ENCODE measurements around the gene KCNC3.
A peak's percentile ranks its signal among the peaks of the same experiment; 100 is the strongest.

KCNC3 gene

GRCh38 chr19:50328224-50328872 is 829 bp downstream of the KCNC3 start:
- DNase-seq (ENCODE audit: low read depth in 1 of 2, low spot score in 1 of 2), result no peak

- DNase-seq (ENCODE audit: low read depth in 1 of 2, low spot score in 1 of 2), result no peak
These were observed 1.5 kb downstream of the KCNC3 start for GRCh38 chr19:50327461-50328223.

- no peak for DNase-seq (ENCODE audit: low read depth in 1 of 2, low spot score in 1 of 2)
These were observed 2.2 kb downstream of the KCNC3 start for GRCh38 chr19:50327013-50327412.

- DNase-seq (ENCODE audit: low read depth in 1 of 2, low spot score in 1 of 2), result no peak
These were observed 3.0 kb downstream of the KCNC3 start for GRCh38 chr19:50326101-50326664.

DNA sequence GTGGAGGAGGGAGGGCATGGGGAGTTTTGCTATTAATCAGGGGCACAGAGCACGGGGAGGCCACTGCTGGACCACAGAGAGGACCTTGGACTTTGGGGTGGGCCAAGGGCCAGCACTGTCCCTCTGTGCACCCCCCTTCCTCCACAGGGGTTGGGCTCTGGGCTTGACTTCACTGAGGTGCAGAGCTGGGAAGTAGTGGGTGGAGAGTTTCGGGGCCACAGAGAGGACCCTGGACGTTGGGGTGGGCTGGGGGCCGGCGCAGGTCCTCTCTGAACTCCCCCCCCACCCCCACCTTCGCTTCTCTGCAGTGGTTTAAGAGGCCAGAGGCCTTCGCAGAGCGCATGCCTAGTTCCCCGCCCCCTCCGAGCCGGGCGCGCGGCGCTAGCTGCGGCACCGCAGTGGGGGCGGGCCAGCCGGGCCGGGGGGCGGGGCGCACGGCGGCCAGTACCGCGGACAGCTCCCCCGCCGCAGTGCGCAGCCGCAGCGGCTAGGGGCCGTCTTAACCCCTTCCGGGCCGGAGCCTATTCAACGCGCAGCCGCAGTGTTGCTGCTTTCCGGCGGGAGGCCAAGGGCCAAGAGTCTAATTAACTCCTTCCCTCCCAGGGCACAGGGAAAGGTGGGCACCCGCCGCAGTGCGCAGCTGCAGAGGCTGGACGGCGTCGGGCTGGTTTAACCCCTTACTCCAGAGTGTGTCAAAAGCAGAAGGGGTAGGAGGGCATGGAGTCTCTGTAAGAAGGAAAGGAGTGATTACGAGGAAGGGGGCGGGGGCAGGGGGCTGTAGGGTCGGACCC is 3.7 kb downstream of the KCNC3 start:
- DNase-seq (ENCODE audit: low read depth in 1 of 2, low spot score in 1 of 2), result peak; percentile 36 to 60

GRCh38 chr19:50324331-50324730 is 4.8 kb downstream of the KCNC3 start:
- no peak for DNase-seq (ENCODE audit: low read depth in 1 of 2, low spot score in 1 of 2)

DNA sequence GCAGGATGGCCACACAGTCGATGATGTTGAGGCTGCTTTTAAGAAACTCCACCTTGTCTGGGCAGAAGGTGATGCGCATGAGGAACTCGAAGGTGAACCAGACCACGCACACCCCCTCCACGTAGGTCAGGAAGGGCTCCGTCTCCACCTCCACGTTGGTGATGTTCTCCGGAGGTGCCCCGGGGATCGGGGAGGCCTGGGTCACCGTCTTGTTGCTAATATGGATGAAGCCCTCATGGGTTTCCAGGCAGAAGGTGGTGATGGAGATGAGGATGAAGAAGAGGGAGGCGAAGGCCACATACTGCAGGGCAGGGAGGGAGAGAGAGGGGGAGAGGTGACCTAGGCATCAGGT is 5.4 kb downstream of the KCNC3 start:
- no peak for DNase-seq (ENCODE audit: low read depth in 1 of 2, low spot score in 1 of 2)

GRCh38 chr19:50322931-50323781 is 6.0 kb downstream of the KCNC3 start:
- no peak for DNase-seq (ENCODE audit: low read depth in 1 of 2, low spot score in 1 of 2)

GRCh38 chr19:50322234-50322633 is 6.9 kb downstream of the KCNC3 start:
- DNase-seq (ENCODE audit: low read depth in 1 of 2, low spot score in 1 of 2), result no peak

DNA sequence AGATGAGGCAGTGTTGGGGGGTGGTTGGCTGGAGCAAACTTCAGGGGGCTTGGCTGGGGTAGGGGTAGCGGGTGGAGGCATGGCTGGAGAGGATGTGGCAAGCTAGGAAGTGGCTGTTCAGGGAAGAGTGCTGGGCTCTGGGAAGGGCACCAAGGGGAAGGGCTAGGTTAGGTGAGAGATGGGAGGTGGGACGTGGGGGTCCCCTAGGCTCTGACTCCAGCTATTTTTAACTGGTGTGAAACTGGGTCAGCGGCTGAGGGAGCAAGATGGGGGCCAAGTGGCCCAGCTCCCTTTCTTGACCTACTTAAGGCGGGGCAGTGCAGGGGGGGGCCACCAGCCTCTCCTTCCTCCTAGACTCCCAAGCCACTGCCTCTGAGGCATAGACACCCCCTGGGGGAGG is 7.3 kb downstream of the KCNC3 start:
- DNase-seq (ENCODE audit: low read depth in 1 of 2, low spot score in 1 of 2), result no peak

DNA sequence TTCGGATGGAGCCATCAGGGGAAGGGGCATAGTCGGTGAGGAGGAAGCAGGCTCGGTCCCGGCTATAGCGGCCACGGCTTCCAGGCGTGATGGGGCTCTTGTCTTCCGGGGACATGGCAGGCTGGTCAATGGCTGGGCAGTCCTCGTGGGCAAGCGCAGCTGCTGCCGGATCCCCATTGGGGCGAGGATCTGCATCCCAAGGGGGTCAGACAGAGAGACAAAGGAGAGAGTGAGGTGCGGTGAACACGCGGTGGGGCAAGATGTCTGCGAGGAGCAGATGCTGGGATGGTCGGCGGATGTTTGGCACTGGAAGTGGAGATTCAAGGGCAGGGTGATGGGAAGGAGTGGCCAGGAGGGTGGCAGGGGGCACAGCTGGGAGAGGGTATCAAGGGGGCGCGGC is 8.6 kb downstream of the KCNC3 start:
- no peak for DNase-seq (ENCODE audit: low read depth in 1 of 2, low spot score in 1 of 2)

DNA sequence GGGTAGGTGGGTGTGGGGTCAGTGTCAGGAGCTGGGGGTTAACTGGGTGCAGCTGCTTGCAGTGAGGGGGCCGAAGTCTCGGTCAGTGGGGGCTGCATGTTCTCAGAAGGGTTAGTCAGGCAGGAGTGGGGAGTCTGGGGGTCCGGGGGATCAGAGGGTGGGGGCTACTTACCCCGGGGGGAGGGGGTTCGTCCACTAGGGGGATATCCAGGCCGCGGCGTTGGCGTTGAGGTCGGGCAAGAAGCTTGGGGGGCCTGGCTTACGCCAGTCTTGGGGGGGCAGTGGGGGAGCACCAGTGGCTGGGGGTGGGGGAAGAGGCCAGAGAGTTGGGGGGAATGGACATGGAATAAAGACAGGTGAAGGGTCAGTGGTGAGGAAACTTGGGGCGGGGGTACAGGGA is 9.1 kb downstream of the KCNC3 start:
- DNase-seq (ENCODE audit: low read depth in 1 of 2, low spot score in 1 of 2), result no peak

DNA sequence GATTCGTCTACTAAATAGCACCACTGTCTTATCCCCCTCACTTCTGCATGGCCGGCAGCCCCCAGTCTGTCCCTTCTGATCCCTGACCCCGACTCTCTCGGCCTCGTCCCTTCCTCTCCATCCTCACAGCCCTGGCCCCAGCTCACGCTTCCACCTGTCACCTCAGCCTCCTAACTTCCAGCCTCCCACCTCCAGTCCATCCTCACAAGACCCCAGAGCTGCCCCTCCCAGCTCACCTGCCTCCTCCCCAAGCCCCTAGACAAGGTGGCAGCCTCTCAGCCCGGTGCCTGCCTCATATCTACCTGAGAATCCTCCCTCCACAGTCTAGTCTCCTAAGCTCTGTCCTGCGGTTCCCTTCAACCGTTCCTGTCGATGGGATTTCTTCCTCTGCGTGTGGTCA is 10.0 kb downstream of the KCNC3 start:
- no peak for DNase-seq (ENCODE audit: low read depth in 1 of 2, low spot score in 1 of 2)

GRCh38 chr19:50318438-50318837 is 10.7 kb downstream of the KCNC3 start:
- DNase-seq (ENCODE audit: low read depth in 1 of 2, low spot score in 1 of 2), result no peak

DNA sequence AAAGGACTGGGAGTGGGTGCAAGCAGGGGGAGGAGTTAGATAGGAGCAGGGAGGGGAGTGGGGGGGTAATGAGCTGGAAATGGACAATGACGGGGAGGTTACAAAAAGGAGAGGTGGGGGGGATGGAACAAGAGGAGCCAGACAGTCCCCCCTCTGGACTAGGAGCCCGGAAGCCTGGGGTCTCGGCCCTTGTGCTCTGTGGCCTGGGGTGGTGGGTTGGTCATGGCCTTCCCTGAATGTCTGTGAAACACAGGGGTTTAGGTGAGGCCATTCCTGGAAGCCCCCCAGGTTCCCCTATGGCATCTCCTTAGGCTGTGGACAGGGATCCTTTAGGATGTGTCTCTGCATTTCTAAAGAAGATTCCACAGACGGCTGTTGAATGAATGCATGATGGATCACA is 12.1 kb downstream of the KCNC3 start:
- no peak for DNase-seq (ENCODE audit: low read depth in 1 of 2, low spot score in 1 of 2)

GRCh38 chr19:50315773-50316448 is 13.3 kb downstream of the KCNC3 start:
- no peak for DNase-seq (ENCODE audit: low read depth in 1 of 2, low spot score in 1 of 2)

DNA sequence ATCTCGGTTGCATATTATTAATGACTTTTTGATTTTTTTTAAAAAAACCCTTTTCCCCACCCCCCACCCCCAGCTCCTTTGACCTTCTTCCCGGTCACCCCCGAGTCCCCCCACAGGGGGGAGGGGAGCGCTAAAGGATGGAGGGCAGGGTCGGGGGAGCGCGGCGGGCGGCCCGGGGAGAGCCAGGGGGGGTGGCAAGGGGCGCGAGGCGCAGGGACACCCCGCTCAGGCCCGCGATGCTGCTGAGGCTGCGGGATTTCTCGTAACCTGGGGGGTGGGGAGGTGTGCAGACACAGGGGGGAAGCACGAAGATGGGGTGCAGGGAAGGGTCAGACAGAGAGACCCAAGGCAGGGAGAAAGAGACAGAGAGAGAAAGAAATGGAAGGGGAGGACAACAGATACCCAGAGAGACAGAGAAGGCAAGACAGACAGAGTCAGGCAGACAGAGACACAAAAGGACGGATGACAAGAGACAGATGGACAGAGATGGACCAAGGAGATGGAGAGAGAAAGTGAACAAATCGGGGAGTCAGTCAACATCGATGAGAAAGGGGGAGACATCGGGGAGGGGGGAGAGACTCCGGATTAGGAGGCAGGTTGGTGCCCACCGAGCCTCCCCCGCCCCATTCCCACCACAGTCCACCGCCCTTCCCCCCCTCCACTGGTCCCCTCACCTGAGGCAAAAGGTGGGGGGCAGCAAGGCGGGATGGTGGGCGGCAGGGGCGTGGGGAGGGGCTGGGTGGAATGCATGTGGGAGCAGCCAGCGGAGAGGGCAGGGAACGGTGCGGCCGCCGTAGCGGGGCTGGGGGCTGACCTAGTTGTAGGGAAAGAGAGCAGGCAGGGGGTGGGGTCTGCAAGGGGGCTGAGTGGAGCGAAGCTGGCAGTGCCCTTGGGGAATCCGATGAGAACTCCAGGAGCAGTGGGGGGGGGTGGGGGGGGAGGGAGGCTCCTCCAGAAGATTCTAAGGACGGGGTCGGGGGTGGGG is 14.2 kb downstream of the KCNC3 start:
- DNase-seq (ENCODE audit: low read depth in 1 of 2, low spot score in 1 of 2), result no peak

- DNase-seq (ENCODE audit: low read depth in 1 of 2, low spot score in 1 of 2), result no peak
These were observed 15.2 kb downstream of the KCNC3 start for GRCh38 chr19:50313812-50314536.
